Astrocyte (in vitro differentiated cells and primary cell): ENCODE data around the gene CRLF3.

Experiments used
- EZH2 ChIP-seq: IDR thresholded peaks from 2 replicates; pipeline ENCODE4 v1.6.1; 2012; ENCODE audit warnings: mild to moderate bottlenecking, low read length, inconsistent platforms; ENCODE audit not compliant: insufficient read depth
- TF ChIP-seq, protein P1 (sequence below): IDR thresholded peaks from 2 replicates; pipeline ENCODE4 v1.5.1; 2011; ENCODE audit warnings: low read depth, mild to moderate bottlenecking, inconsistent platforms, low read length, moderate library complexity; ENCODE audit not compliant: insufficient read depth

DNA sequence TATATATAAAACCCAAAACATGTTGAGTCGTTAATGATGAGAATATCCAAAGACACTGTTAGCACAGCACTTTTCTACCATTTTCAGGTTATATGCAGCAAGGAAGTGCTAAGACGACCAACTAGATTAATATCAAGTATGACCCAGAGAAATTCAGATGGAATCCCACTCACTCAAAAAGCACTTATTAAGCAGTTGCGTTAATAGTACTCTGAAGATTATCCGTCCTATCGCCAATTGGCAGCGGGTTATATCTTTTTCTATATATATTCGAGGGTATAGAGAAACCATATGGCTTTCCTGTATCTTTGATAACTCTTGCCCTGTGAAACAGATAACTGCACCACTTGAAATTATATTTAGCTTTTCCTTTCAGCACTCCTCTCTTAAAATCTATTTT is 1.1 kb downstream of the CRLF3 start:
- TF ChIP-seq, protein P1, sequence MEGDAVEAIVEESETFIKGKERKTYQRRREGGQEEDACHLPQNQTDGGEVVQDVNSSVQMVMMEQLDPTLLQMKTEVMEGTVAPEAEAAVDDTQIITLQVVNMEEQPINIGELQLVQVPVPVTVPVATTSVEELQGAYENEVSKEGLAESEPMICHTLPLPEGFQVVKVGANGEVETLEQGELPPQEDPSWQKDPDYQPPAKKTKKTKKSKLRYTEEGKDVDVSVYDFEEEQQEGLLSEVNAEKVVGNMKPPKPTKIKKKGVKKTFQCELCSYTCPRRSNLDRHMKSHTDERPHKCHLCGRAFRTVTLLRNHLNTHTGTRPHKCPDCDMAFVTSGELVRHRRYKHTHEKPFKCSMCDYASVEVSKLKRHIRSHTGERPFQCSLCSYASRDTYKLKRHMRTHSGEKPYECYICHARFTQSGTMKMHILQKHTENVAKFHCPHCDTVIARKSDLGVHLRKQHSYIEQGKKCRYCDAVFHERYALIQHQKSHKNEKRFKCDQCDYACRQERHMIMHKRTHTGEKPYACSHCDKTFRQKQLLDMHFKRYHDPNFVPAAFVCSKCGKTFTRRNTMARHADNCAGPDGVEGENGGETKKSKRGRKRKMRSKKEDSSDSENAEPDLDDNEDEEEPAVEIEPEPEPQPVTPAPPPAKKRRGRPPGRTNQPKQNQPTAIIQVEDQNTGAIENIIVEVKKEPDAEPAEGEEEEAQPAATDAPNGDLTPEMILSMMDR = no peak
- no peak for TF ChIP-seq EZH2
